GM10248 (cell line): ENCODE data around the gene MAPK4.

Source experiments
- CTCF ChIA-PET: fragments of 300-600 bp; sonication (Branson Sonifier 250); formaldehyde crosslinking; extraction: SDS; loops from one replicate; lab custom pipeline; 2021; ENCODE audit warnings: antibody characterized with exemption; lab: Yijun Ruan, JAX
- POLR2A ChIA-PET: fragments of 350-650 bp; sonication (Branson Sonifier 250); formaldehyde crosslinking; extraction: SDS; loops from one replicate; lab custom pipeline; 2020; ENCODE audit warnings: antibody characterized with exemption; lab: Yijun Ruan, JAX
- DNase-seq: peaks from one replicate; pipeline ENCODE4 v3.0.0; 2012; ENCODE audit errors: extremely low spot score
- CTCF ChIP-seq: IDR thresholded peaks from 2 replicates; pipeline ENCODE4 v1.5.1; 2012; ENCODE audit warnings: mild to moderate bottlenecking, low read depth; ENCODE audit errors: extremely low read depth, missing control alignments, control extremely low read depth

Gene MAPK4

GRCh38 chr18:50707855-50708469, 148.1 kb downstream of the MAPK4 start:
- TF ChIP-seq CTCF: no peak
- no peak for DNase-seq
- POLR2A ChIA-PET: no interaction called here
- CTCF ChIA-PET: interaction anchor here (1.5 kb wide), 1 partner anchor 12 kb away, joined by 3 read pairs; no protein-coding TSS in a partner anchor

GRCh38 chr18:50709193-50709592, 149.3 kb downstream of the MAPK4 start:
- CTCF ChIA-PET: interaction anchor here (0.8 kb wide), 1 partner anchor 17 kb away, joined by 3 read pairs; no protein-coding TSS in a partner anchor

GRCh38 chr18:50711386-50711785, 151.5 kb downstream of the MAPK4 start:
- no peak for TF ChIP-seq CTCF
- CTCF ChIA-PET: interaction anchor here (0.9 to 1.5 kb wide), 4 partner anchors 9 to 19 kb away, joined by 3 to 4 read pairs (median 3); no protein-coding TSS in a partner anchor
- no peak for DNase-seq
- POLR2A ChIA-PET: no interaction called here

More at GRCh38 chr18:50709193-50709592, 149.3 kb downstream of the MAPK4 start:
- no peak for DNase-seq
- POLR2A ChIA-PET: no interaction called here
- TF ChIP-seq CTCF: no peak

- ChIA-PET CTCF (no interaction called here), POLR2A (no interaction called here)
- DNase-seq: no peak
- no peak for TF ChIP-seq CTCF
Observed at GRCh38 chr18:50715919-50716318, 156.0 kb downstream of the MAPK4 start.

- no peak for DNase-seq
- no peak for TF ChIP-seq CTCF
- ChIA-PET CTCF (no interaction called here), POLR2A (no interaction called here)
Observed at GRCh38 chr18:50716902-50717301, 157.0 kb downstream of the MAPK4 start.

- TF ChIP-seq CTCF: no peak
- no peak for DNase-seq
- ChIA-PET POLR2A (no interaction called here), CTCF (no interaction called here)
Observed at GRCh38 chr18:50717563-50717962, 157.7 kb downstream of the MAPK4 start.
